Measurements from ENCODE around the gene PDE9A.

PDE9A gene

DNA sequence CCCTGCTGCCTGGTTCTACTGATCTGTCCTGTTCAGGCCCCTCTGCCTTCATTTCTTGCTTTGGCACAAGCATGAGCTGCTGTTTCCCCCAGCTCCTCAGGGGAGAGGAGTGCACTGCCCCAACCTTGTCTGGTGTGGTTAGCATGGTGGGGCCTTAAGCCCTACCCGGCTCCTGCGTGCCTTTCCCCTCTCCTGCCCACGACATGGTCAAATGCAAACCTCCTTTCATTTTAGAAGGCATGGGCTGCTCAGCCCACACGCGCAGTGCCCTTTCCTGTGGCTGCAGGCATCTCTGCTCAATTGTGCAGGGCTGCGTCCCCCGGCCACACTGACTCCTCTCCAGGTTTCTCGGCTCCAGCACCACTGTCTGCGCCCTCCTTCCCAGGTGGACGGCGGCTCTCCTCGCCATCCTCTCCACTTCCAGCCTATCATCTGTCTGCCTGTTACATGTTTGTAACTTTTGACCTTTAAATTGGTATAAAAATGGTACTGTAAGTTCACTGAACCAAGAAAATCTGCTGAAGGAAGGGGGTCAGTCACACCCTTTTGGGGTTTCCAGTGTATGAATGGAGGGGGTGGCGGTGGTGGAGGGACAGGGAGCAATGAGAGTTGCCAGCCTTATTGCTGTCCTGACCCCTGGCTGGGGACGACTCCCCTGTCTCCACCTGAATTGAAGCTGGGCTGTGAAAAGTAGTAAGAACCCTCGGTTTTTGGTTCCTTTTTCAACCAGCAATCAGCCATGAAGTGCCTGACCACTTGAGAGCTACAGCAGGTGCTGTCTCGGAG, 5.1 kb downstream of the PDE9A start:
- no peak for DNase-seq

- DNase-seq: no peak
Measured at GRCh38 chr21:42659416-42660117, 6.1 kb downstream of the PDE9A start.

- no peak for DNase-seq
Measured at GRCh38 chr21:42660118-42660470, 6.7 kb downstream of the PDE9A start.

GRCh38 chr21:42661688-42662429, 8.4 kb downstream of the PDE9A start:
- DNase-seq: no peak

DNA sequence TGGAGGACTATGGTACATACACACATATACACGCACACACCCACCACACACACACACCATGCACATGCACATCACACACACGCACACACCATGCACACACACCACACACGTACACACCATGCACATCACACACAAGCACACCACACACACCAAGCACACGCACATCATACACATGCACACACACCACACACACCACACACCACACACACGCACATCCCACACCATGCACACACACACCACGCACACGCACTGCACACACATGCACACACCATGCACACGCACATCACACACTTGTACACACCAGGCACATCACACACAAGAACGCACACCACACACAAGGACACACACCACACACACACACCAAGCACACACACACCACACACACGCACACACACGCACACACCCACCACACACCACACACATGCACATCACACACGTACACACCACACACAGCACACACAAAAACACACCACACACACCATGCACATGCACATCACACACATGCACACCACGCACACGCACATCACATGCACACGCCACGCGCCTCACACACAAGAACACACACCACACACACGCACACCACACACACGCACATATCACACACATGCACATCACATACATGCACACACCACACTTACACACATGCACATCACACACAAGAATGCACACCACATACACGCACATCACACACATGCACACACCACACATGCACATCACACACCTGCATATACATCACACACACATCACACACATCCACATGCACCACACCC, 9.2 kb downstream of the PDE9A start:
- no peak for DNase-seq

DNA sequence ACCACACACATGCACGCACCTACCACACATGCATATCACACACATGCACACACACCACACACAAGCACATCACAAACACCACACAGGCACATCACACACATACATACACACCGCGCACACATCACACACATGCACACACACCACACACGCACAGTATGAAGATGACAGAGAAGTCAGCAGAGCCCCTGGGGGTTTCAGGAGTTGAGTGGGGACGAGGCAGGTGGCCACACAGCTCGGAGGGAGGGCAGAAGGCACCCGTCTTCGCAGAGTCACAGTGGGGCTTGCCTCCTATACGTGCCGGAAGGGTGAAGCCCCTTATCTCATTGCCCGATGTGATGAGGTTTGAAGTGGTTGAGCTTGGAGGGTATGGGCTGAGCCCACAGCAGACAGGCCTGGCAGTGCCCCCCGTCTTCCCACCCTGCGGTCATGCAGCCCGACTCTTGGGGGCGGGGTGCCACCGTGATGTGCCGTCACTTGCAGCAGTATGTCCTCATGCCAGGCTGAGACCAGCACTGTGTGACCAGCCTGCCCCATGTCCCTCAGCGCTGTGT, 9.9 kb downstream of the PDE9A start:
- DNase-seq: no peak

DNA sequence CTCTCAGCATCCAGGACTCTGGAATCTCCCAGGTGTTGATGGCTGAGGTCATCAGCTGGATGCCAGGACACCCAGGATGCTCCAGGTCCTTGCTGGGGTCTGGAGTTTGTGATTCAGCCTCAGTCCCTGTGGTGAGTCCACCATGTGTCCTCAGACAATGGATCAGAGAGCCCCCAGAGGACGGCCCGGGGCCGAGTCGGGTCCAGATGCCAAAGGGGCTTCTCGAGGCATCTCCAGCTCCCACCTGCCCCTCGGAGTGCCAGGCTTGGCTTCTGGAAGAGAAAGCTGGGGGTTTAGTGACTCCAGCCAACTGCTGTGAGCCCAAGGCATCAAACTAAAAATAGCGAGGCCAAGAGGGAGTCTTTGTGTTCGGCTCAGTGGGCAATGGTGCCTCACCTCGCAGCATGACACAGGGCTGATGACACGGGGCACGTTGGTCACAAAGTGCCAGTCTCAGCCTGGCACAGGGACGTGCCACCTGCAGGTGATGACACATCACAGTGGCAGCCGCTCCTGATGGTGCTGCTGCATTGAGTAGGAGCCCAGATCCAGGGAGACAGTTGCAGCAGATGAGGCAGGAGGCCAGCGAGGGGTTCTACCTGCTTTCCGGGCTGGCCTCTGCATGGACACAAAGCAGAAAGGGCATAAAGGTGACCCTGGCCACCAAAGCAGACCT, 10.6 kb downstream of the PDE9A start:
- DNase-seq: no peak

GRCh38 chr21:42664614-42665013, 11.2 kb downstream of the PDE9A start:
- no peak for DNase-seq

DNA sequence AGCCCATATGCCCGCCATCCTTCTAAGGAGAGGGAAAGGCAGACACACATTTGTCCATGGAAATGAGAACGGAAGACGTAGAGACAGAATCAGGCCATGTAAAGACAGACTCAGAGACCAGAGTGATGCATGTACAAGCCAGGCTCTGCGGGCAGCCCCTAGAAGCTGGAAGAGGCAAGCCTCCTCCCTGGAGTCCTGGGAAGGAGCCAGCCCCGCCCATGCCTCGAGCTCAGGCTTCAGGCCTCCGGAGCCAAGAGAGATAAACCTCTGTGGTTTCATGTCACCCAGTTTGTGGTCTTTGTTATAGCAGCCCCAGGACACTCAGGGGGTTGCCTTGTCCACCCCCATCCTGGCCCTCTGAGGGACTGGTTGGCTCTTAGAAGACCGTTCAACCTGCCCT, 11.6 kb downstream of the PDE9A start:
- DNase-seq: no peak

- DNase-seq: no peak
Measured at GRCh38 chr21:42665484-42665883, 12.1 kb downstream of the PDE9A start.

GRCh38 chr21:42666023-42666747, 12.8 kb downstream of the PDE9A start:
- DNase-seq: peak; percentile 41

DNA sequence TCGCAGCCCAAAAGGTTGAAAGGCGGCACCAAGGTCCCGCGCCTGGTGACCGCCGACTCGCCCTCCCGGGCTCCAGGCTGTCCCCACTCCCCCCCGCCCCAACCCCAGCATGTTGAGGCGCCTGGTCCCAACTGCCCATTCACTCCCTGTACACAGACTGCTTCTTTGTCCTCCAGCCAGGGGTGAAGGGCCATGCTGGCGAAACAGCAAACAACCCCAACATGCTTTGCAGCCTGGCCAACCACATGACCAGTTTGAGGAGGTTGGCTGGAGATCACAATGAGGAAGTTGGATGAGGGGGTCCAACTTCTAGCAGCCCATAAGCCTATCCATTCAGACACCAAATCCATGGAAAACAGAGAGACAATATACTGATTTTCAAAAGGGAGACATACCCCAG, 13.5 kb downstream of the PDE9A start:
- no peak for DNase-seq

DNA sequence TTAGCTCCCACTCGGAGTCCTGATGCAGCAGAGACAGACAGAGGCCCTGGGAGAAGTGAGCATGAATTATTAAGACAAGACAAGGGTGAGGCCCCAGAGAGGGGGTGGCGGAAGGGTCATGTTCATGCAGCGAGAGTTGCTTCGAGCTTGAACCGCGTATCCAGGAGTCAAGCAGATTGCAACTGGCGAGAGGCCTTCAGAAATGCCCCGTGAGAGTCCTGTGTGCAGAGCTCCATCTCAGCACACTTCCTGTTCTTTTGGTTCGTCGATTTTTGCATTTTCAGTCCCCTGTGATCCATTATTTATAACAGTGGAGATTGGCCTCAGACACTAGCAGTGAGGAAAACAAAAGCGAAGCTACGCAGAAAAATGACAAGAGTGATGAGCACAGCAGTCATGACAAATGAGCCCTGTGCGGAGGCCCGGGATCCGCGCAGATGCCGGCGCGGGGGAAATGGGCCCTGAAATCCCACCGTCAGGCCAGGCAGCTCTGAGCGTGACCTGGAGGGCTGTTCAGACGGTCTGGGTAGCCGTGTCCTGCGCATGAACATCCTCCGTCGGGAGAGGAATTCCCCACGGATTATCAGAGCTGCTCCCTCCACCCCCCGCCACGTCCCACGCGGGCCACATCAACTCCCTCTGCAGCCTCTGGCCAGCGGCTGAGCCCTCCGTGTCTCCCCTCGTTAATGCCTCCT, 15.0 kb downstream of the PDE9A start:
- DNase-seq: no peak

DNA sequence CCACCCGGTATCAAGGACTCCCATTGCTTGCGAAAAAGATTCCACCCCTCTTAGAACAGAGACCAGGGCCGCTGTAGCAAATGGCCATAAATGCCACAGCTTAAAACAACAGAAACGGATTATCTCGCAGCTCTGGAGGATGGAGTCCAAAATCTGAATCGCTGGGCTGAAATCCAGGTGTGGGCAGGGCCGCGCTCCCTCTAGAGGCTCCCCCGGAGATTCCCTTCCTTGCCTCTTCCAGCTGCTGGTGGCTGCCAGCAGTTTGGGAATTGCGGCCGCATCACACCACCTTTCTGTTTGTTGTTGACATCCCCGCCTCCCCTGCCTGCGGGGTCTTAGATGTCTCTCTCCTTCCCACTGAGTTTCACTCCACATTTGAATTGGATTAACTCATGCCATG, 15.6 kb downstream of the PDE9A start:
- no peak for DNase-seq

GRCh38 chr21:42670058-42670880, 16.8 kb downstream of the PDE9A start:
- no peak for DNase-seq

- DNase-seq: no peak
Measured at GRCh38 chr21:42670884-42671283, 17.5 kb downstream of the PDE9A start.

DNA sequence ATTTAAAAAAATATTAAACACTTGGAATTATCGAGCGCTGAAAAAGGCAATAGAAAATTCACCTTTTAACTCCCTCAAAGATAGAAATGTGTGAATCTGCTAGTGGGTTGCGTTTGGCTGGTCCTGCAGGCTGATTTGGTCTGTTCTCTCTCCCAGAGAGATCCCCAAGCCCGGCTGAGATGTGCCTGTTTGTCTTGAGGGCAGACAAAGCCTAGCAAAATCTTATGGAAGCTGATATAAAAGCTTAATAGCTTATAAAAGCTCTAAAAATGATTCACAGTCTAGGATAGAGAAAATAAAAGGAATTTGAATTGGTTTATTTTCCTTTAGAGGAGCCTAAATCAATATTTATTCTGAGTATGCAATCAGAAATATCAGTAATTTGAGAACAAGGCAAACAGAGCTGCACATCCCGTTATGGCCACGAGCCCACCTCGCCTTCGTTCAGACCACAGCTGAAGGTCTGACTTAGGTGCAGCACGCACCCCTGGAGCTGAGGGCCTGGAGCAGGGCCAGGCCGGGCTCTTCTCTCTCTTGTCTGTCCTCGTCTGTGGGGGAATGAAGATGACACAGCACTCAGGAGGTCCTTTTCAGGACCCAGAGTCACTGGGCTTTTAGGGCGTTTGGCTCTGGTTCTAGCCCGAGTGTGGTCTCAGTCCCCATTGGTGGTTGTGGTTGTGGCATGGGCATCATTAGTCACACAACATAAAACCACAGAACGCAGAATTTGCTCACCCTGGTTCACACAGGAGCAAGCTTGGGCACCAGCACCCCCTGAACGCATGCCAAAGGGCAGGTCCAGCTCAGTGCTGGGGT, 18.6 kb downstream of the PDE9A start:
- no peak for DNase-seq

GRCh38 chr21:42672699-42673458, 19.5 kb downstream of the PDE9A start:
- DNase-seq: no peak
